Activated T-cell treated with anti-CD3 and anti-CD28 coated beads for 1 hour (primary cell): ENCODE measurements around the gene RAC3.
A peak's percentile ranks its signal among the peaks of the same experiment; 100 is the strongest.

Experiments used
- DNase-seq: peaks from one replicate; pipeline ENCODE4 v3.0.0-alpha.2; 2020; ENCODE audit warnings: low read depth

The RAC3 gene

DNA sequence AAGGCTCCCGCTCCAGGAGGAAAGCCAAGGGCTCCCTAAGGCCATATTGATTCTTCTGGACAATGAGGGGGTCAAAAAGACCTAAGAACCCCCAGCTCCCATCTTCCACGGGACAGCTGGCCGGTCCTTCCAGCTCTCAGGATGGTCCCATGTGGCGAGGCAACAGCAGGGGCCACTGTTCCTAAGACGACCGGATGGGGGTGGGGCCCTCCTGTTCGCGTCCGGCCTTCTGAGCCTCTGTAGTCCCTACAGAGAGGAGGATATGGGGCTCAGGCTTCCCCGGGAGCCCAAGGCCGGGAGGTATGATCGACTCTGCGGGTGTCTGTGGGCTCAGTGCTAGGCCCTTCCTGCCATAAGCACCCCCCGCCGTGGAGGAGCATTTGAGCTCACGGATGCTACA, 12.0 kb downstream of the RAC3 start:
- DNase-seq: no peak

GRCh38 chr17:82045936-82046484, 14.5 kb downstream of the RAC3 start:
- DNase-seq: no peak

GRCh38 chr17:82046903-82047302, 15.4 kb downstream of the RAC3 start:
- no peak for DNase-seq

- no peak for DNase-seq
Observed at GRCh38 chr17:82047379-82047778, 15.9 kb downstream of the RAC3 start.

DNA sequence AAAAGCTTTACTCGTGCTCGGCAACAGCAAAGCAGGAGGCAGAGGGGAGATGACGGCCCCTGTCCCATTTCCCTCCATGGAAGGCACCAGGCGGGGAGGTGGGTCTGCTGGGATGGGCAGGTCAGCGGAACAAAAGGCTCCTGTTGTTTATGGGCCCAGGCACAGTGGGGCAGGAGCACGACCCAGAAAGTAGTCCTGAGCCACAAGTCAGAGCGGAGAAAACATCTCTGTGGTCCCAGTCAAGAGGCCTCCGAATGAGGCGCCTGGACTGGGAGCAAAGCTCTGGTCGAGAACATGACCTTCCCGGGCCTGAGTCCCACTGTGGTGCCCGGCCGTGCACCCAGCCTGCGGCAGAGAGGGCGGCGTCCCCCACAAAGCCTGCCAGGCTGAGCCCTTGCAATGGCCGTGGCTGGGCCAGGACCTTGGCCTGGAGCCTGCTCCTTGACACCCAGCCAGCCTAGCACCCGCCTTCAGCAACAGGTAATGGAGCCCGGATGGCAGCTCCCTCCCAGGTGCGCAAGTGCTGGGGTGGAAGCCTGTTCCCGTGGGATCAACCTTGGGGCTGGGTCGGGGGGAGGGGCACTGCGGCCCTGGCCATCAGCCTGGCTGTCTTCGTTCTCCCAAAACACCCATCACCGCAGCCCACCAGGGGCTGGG, 16.6 kb downstream of the RAC3 start:
- no peak for DNase-seq

GRCh38 chr17:82048571-82048971, 17.1 kb downstream of the RAC3 start:
- no peak for DNase-seq

DNA sequence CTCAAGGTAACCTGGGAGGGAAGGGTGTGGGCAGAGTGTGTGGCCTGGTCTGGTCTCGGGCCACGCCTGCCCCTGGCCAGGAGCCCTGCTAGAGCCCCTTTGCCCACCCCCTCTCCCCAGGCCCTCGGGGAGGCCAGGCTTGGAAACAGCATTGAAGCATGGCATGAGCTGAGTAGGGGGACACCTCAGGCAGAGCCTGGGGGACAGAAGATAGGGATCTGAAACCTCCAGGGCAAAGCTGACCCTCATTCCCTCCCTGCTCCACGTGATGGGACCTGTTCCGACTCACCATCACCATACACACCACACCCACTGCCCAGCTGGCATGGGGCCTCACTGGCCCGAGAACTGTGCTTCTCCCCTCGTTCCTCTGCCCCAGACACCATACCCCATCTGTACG, 17.6 kb downstream of the RAC3 start:
- DNase-seq: no peak

- DNase-seq: no peak
Observed at GRCh38 chr17:82049521-82049971, 18.1 kb downstream of the RAC3 start.

GRCh38 chr17:82050152-82050760, 18.8 kb downstream of the RAC3 start:
- DNase-seq: no peak

DNA sequence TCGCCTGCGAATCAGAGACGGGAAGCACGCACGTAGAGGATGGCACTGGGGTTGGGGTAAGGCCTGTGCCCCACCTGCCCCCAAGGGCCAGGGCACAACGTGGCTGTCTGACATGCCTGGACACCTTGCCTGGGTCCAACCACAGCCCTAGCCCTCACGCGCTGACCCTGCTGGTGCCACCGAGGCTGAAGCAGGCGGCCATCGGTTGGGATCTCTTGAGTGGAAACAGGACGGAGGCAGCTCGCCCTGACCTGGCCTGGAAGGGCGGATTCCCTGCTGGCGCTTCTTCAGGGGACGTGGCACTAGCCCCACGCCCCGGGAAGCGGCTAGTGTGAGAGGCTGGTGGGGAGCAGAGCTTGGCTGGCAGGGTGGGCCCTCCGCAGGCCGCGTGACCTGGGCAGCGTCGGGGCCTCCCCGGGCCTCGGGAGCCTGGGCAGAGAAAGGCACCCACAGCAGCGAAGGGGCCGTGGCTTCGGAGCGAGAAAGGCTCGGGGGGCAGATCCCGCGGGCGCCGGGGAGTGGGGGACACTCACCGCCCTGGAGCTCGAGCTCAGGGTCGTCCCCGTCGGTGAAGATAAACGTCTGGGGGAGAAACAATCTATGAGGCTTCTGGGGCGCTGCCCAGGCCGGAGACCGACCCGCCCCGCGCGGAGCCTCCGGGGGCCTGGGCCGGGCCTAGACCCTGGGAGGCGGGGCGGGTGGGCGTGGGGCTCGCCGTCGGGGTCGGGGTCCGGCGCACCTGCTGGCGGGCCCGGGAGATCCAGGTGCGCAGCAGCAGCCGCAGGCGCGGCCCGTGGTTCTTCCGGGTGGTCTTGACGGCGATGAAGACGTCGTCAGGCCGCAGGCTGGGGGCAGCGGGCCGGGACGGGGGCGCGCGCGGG, 19.5 kb downstream of the RAC3 start:
- no peak for DNase-seq

DNA sequence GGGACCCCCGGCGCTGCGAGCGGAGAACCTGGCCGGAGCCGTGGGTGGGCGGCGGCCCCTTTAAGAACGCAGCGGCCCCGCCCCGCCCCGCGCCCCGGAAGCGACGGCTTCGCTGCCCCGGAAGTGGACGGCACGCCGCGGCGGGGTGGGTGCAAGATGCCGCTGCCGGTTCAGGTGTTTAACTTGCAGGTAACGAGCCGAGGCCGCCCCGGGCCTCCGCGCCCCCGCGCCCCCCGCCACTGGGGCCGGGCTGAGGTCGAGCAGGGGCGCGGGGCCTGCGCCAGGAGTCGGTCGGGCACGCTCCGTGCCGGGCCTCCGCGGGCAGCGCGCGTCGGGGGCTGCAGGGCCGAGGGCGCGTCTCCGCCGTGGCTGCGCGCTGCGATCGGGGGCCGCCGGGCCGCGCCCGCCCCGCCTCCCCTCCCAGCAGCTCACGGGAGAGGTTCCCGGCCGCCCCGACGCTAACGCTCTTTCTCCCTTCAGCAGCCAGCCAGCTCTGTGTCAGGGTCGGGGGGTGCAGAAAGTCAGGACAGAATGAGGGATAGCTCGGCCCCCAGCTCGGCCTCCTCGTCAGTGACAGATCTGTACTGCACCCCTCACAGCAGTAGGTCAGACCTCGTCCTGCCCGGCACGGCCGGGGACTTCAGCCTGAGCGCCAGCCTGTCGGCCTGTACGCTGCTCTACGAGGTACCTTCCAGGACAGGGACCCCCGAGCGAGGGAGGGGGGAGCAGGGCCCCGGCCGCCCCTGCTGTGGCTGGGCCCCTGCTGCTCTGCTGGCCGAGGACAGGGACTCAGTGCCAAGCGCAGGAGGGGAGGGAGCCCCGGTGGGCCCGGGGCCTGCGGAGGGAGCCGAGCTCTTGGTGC, 20.5 kb downstream of the RAC3 start, which contains the start of the genes GPS1 and RFNG:
TSS of gene GPS1 (plus strand) at position 123 of the 862 bp plus-strand sequence. CDS start at position 157, 34 bp downstream.
TSS of gene RFNG (minus strand) at position 36 of the 862 bp plus-strand sequence. CDS start 45 bp downstream, outside the sequence.
- DNase-seq: peak; percentile 79

DNA sequence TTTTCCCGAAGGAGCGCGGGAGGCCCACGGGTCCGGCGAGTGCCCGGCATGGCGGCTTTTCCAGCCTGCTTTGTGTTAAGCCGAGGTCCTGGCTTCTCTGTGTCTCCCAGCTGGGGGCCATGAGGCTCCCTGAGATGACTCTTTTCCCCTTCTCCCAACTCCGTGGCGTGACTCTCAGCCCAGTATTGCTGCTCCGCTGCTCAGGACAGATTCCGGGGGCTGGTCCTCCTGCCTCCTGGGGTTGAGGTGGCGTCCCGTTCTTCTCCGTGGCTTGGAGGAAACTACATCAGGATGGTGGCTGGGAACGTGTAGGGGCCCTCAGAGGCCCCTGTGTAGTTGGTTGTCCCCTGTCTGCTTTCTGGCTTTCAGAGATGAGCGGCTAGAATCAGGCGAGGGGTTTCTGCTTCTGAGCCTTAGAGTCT, 21.2 kb downstream of the RAC3 start:
- no peak for DNase-seq

- DNase-seq: no peak
Observed at GRCh38 chr17:82053130-82053529, 21.7 kb downstream of the RAC3 start.

DNA sequence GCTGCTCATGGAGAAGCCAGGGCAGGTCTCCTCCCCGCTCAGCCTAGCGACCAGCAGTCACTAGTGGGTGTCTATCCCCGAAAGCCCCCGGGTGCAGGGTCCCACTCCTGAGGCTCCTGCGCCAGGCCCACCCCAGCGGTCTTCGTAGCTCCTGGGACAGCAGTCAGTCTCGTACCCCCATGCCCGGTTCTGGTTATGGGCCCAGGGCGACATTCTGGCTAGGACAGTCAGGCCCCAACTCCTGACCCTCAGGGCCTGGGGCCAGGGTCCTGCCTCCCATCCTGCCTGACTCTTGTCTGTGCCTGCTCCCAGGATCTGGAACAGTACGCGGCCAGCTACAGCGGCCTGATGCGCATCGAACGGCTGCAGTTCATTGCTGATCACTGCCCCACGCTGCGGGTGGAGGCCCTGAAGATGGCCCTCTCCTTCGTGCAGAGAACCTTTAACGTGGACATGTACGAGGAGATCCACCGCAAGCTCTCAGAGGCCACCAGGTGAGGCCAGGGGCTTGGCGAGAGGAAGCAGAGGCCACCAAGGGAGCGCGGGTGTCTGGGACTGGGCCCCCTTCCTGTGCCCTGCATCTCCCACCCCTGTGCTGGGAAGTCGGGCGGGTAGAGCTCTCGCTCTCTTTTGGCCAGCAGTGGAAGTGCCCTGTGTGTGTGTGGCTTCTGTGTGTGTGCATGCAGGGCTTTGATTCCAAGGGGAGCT, 22.2 kb downstream of the RAC3 start:
- no peak for DNase-seq

DNA sequence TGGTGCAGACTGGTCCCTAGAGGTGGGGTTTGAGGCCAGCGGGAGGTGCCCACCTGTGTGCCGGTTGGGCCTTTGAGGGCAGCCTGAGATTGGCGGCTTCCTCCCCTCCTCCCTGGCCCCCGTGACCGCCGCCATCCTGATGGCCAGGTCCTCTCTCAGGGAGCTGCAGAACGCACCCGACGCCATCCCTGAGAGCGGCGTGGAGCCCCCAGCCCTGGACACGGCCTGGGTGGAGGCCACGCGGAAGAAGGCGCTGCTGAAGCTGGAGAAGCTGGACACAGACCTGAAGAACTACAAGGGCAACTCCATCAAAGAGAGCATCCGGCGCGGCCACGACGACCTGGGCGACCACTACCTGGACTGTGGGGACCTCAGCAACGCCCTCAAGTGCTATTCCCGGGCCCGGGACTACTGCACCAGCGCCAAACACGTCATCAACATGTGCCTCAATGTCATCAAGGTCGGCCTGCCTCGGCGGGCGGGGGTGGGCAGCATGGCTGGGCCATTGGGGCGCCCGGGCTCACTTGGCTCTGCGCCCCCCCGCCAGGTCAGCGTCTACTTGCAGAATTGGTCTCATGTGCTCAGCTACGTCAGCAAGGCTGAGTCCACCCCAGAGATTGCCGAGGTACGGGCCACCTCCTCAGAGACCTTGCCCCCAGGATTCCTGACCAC, 23.0 kb downstream of the RAC3 start:
- no peak for DNase-seq

DNA sequence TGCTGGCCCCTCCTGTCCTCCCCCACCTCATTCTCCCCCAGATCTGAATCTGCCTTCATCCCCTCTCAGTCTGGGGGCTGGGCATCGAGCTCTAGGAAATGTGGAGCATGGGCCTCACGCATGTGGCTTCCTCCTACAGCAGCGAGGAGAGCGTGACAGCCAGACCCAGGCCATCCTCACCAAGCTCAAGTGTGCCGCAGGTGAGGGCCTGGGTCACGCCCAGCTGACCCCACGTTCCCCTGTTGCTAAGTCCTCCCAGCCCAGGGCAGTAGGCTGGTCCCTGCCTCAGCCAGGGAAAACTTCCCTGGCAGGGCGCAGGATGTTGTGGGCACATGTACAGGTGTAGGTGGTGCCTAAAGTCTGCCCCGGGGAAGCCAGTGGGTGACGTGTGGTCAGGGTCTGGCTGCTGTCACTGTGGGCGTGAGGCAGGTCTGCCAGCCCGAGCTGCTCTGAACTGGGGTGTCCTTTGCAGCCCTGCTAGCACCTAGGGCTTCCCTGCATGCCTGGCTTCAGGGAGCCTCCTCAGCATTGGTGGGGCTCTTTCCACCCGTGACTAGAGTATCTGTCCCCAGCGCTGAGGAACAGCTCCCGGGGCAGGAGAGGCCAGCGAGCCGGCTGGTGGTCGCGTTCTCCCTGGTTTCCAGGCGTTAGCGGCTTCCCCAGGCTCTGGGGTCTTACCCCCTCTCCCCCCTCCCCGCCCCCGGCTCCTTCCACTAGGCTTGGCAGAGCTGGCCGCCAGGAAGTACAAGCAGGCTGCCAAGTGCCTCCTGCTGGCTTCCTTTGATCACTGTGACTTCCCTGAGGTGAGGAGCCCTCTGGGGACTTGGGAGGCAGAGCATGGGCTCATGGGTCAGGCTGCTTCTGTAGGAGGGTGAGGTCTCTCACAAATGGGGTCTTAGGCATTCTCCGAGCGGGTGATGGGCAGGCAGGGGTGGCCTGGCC, 23.8 kb downstream of the RAC3 start:
- DNase-seq: no peak

GRCh38 chr17:82055965-82056728, 24.7 kb downstream of the RAC3 start:
- no peak for DNase-seq
